ENCODE data around the gene PAXX. TPM values are rescaled to one million over a fixed set of nuclear protein-coding genes. Genes with fewer than 3 reads are reported as not detected.

The PAXX gene
- total RNA-seq, 5 donors from 2014 or later (not counting 1 experiment from before 2014, with no cell fraction given), result 81.3 to 173 (median 127) TPM

DNA sequence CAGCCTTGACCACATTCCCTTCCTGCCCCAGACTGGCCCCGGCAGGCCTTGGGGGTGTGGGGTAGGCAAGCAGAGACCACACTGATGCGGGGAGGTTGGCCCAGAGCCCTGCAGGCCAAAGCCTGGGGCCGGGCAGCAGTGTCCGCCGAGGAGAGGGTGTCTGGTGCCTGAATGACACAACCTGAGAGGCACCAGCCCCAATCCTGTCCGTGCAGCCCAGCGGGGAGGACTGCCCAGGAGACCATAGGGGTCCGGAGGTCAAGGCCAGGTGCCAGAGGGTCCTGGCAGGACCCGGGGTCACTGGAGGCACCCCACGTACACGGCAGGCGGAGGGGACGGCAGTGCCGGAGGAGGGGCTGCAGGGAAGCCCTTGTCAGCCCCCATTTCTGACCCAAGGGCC is 20.5 kb upstream of the PAXX start:
- H3K4me1 ChIP-seq (ENCODE audit: control insufficient read depth in 1 of 2, extremely low read depth in 1 of 2, insufficient read depth in 2 of 2, low read length in 2 of 2), result peaks cover 0 to 49% of the 10 kb centered on the region in 2 experiments
- 86% methylated on average over 13 of the region's 14 CpGs for WGBS (ENCODE audit: insufficient coverage)
- Mint-ChIP-seq H3K9me3 (no peaks in the 10 kb centered on the region), H3K36me3 (no peaks in the 10 kb centered on the region), H3K4me3 (no peak overlapping the region), H3K4me1 (peaks cover 14 to 29% (median 23%) of the 10 kb centered on the region in 3 donors), H3K27ac (no peak overlapping the region), H3K27me3 (no peaks in the 10 kb centered on the region)
- POLR2A ChIA-PET, result no interaction called here
- no peak overlapping the region for H3K4me3 ChIP-seq (ENCODE audit: control insufficient read depth in 1 of 2, extremely low read depth in 1 of 2, low read length in 1 of 2)
- H3K27me3 ChIP-seq (replicated peaks in 1 of 2; ENCODE audit: control insufficient read depth in 2 of 2, extremely low read depth in 1 of 2, insufficient read depth in 2 of 2, low read length in 1 of 2), result peaks cover 0 to 6% of the 10 kb centered on the region in 2 experiments
- H3K9me3 ChIP-seq, result no peaks in the 10 kb centered on the region
- no peak for DNase-seq
- CTCF ChIA-PET, result no interaction called here
- H3K36me3 ChIP-seq (ENCODE audit: control insufficient read depth in 2 of 2, extremely low read depth in 1 of 2, insufficient read depth in 1 of 2, low read length in 1 of 2), result no peaks in the 10 kb centered on the region
- ATAC-seq (replicated peaks in 1 of 4), result no peak
- H3K27ac ChIP-seq (ENCODE audit: low read length), result no peak overlapping the region

DNA sequence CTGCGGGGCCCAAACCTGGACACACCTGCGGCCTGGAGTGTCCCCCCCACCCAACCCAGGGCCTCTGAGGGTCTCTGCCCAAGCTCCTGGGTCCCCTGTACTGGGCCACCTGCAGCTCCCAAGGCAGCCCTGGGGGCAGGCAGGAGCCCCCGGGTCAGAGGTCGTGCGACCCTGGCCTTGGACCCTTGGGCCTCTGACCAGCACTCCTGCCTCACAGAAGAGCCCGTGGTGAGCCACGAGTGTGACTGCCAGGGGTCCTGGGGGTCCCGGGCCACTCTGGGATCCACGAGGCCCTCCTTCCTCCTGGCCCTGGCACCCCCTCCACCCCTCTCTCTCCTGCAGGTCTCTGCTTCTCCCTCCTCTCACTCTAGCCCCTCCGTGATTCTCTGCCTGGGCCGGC is 19.9 kb upstream of the PAXX start:
- ATAC-seq (replicated peaks in 1 of 4) (no peak), DNase-seq (no peak)
- no peaks in the 10 kb centered on the region for H3K9me3 Mint-ChIP-seq
- WGBS (ENCODE audit: insufficient coverage), result 76% methylated on average over 8 of the region's 11 CpGs
- H3K27me3 Mint-ChIP-seq, result no peaks in the 10 kb centered on the region
- H3K4me3 Mint-ChIP-seq, result no peak overlapping the region
- Histone ChIP-seq H3K4me1 (ENCODE audit: control insufficient read depth in 1 of 2, extremely low read depth in 1 of 2, insufficient read depth in 2 of 2, low read length in 2 of 2) (peaks cover 0 to 55% of the 10 kb centered on the region in 2 experiments), H3K27ac (ENCODE audit: low read length) (no peak overlapping the region), H3K9me3 (no peaks in the 10 kb centered on the region), H3K36me3 (ENCODE audit: control insufficient read depth in 2 of 2, extremely low read depth in 1 of 2, insufficient read depth in 1 of 2, low read length in 1 of 2) (no peaks in the 10 kb centered on the region), H3K27me3 (replicated peaks in 1 of 2; ENCODE audit: control insufficient read depth in 2 of 2, extremely low read depth in 1 of 2, insufficient read depth in 2 of 2, low read length in 1 of 2) (peaks cover 0 to 6% of the 10 kb centered on the region in 2 experiments), H3K4me3 (ENCODE audit: control insufficient read depth in 1 of 2, extremely low read depth in 1 of 2, low read length in 1 of 2) (no peak overlapping the region)
- ChIA-PET POLR2A (no interaction called here), CTCF (no interaction called here)
- no peaks in the 10 kb centered on the region for H3K36me3 Mint-ChIP-seq
- H3K27ac Mint-ChIP-seq, result no peak overlapping the region
- peaks cover 14 to 29% (median 25%) of the 10 kb centered on the region in 3 donors for H3K4me1 Mint-ChIP-seq

- CTCF ChIA-PET, result no interaction called here
- ATAC-seq (replicated peaks in 1 of 4), result no peak
- POLR2A ChIA-PET, result no interaction called here
Measured at GRCh38 chr9:136972743-136973142, 19.5 kb upstream of the PAXX start.

GRCh38 chr9:136973618-136974617 is 18.3 kb upstream of the PAXX start:
- POLR2A ChIA-PET, result no interaction called here
- H3K27ac ChIP-seq (ENCODE audit: low read length), result peak overlapping the region; percentile 25
- no peak overlapping the region for H3K27ac Mint-ChIP-seq
- H3K4me1 Mint-ChIP-seq, result peaks cover 14 to 31% (median 25%) of the 10 kb centered on the region in 3 donors
- H3K36me3 ChIP-seq (ENCODE audit: control insufficient read depth in 2 of 2, extremely low read depth in 1 of 2, insufficient read depth in 1 of 2, low read length in 1 of 2), result no peaks in the 10 kb centered on the region
- no peak overlapping the region for H3K4me3 ChIP-seq (ENCODE audit: control insufficient read depth in 1 of 2, extremely low read depth in 1 of 2, low read length in 1 of 2)
- peaks cover 0 to 63% of the 10 kb centered on the region in 2 experiments for H3K4me1 ChIP-seq (ENCODE audit: control insufficient read depth in 1 of 2, extremely low read depth in 1 of 2, insufficient read depth in 2 of 2, low read length in 2 of 2)
- no peak overlapping the region for H3K4me3 Mint-ChIP-seq
- no peaks in the 10 kb centered on the region for H3K9me3 ChIP-seq
- DNase-seq, result no peak
- ATAC-seq (replicated peaks in 1 of 4), result no peak
- H3K9me3 Mint-ChIP-seq, result no peaks in the 10 kb centered on the region
- WGBS (ENCODE audit: insufficient coverage), result 91% methylated on average over 17 of the region's 29 CpGs
- H3K27me3 Mint-ChIP-seq, result no peaks in the 10 kb centered on the region
- peaks cover 0 to 9% of the 10 kb centered on the region in 2 experiments for H3K27me3 ChIP-seq (replicated peaks in 1 of 2; ENCODE audit: control insufficient read depth in 2 of 2, extremely low read depth in 1 of 2, insufficient read depth in 2 of 2, low read length in 1 of 2)
- CTCF ChIA-PET, result interaction anchor here in 1 of 2 donors (2.4 kb wide), 1 partner anchor 61 kb away, joined by 7 read pairs; no protein-coding TSS in a partner anchor
- H3K36me3 Mint-ChIP-seq, result no peaks in the 10 kb centered on the region

More at GRCh38 chr9:136972743-136973142, 19.5 kb upstream of the PAXX start:
- Histone ChIP-seq H3K27ac (ENCODE audit: low read length) (no peak overlapping the region), H3K36me3 (ENCODE audit: control insufficient read depth in 2 of 2, extremely low read depth in 1 of 2, insufficient read depth in 1 of 2, low read length in 1 of 2) (no peaks in the 10 kb centered on the region), H3K9me3 (no peaks in the 10 kb centered on the region), H3K27me3 (replicated peaks in 1 of 2; ENCODE audit: control insufficient read depth in 2 of 2, extremely low read depth in 1 of 2, insufficient read depth in 2 of 2, low read length in 1 of 2) (peaks cover 0 to 6% of the 10 kb centered on the region in 2 experiments), H3K4me3 (ENCODE audit: control insufficient read depth in 1 of 2, extremely low read depth in 1 of 2, low read length in 1 of 2) (no peak overlapping the region), H3K4me1 (ENCODE audit: control insufficient read depth in 1 of 2, extremely low read depth in 1 of 2, insufficient read depth in 2 of 2, low read length in 2 of 2) (peaks cover 0 to 59% of the 10 kb centered on the region in 2 experiments)
- H3K4me1 Mint-ChIP-seq, result peaks cover 14 to 31% (median 25%) of the 10 kb centered on the region in 3 donors
- no peaks in the 10 kb centered on the region for H3K27me3 Mint-ChIP-seq
- DNase-seq, result no peak
- H3K27ac Mint-ChIP-seq, result no peak overlapping the region
- H3K4me3 Mint-ChIP-seq, result no peak overlapping the region
- no peaks in the 10 kb centered on the region for H3K9me3 Mint-ChIP-seq
- H3K36me3 Mint-ChIP-seq, result no peaks in the 10 kb centered on the region
- 83% methylated on average over 8 of the region's 13 CpGs for WGBS (ENCODE audit: insufficient coverage)

GRCh38 chr9:136974817-136975535 is 17.2 kb upstream of the PAXX start:
- Histone ChIP-seq H3K4me1 (ENCODE audit: control insufficient read depth in 1 of 2, extremely low read depth in 1 of 2, insufficient read depth in 2 of 2, low read length in 2 of 2) (peaks cover 0 to 71% of the 10 kb centered on the region in 2 experiments), H3K9me3 (no peaks in the 10 kb centered on the region), H3K27ac (ENCODE audit: low read length) (peak overlapping the region; percentile 25), H3K27me3 (replicated peaks in 1 of 2; ENCODE audit: control insufficient read depth in 2 of 2, extremely low read depth in 1 of 2, insufficient read depth in 2 of 2, low read length in 1 of 2) (peaks cover 0 to 9% of the 10 kb centered on the region in 2 experiments), H3K4me3 (ENCODE audit: control insufficient read depth in 1 of 2, extremely low read depth in 1 of 2, low read length in 1 of 2) (peak overlapping the region in 1 of 2 donors; percentile 43), H3K36me3 (ENCODE audit: control insufficient read depth in 2 of 2, extremely low read depth in 1 of 2, insufficient read depth in 1 of 2, low read length in 1 of 2) (no peaks in the 10 kb centered on the region)
- Mint-ChIP-seq H3K9me3 (no peaks in the 10 kb centered on the region), H3K27me3 (no peaks in the 10 kb centered on the region), H3K4me3 (peak overlapping the region; percentile 46 to 65 (median 65)), H3K4me1 (peaks cover 14 to 31% (median 25%) of the 10 kb centered on the region in 3 donors), H3K27ac (peak overlapping the region; percentile 77 to 82), H3K36me3 (no peaks in the 10 kb centered on the region)
- ChIA-PET POLR2A (no interaction called here), CTCF (interaction anchor here in 1 of 2 donors (2.4 kb wide), 1 partner anchor 60 kb away, joined by 7 read pairs; no protein-coding TSS in a partner anchor)
- peak in 3 of 4 experiments; percentile 25 to 56 (median 49) for ATAC-seq (replicated peaks in 1 of 4)
- 38% methylated on average over 11 of the region's 15 CpGs for WGBS (ENCODE audit: insufficient coverage)
- peak in 3 of 35 experiments; percentile 16 to 36 (median 31) for DNase-seq

DNA sequence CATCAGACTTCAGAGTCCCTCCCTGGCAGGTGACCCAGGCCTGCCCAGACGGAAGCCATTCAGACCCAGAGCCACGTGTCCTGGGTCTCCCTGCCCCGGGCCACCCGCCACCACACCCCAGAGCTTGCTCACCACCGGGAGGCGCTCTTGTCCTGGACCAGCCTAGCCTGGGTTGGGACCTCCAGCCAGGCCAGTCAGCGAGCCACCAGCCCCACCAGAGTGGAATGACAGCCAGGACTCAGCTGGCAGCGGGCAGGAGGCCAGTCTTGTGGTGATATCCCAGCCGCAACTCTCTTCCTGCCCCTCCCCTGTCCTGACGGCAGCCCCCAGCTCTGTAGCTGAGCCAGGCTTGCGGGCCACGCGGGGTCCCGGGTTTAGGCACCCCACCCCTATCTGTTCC is 16.6 kb upstream of the PAXX start:
- ATAC-seq (replicated peaks in 1 of 4), result peak in 3 of 4 experiments; percentile 7 to 15 (median 7)
- peaks cover 0 to 2% of the 10 kb centered on the region in 2 donors for H3K27me3 Mint-ChIP-seq
- ChIA-PET CTCF (interaction anchor here (0.5 to 2.4 kb wide), 2 partner anchors 59 to 86 kb away, joined by 3 to 7 read pairs; no protein-coding TSS in a partner anchor), POLR2A (no interaction called here)
- Histone ChIP-seq H3K9me3 (no peaks in the 10 kb centered on the region), H3K27me3 (replicated peaks in 1 of 2; ENCODE audit: control insufficient read depth in 2 of 2, extremely low read depth in 1 of 2, insufficient read depth in 2 of 2, low read length in 1 of 2) (peaks cover 0 to 9% of the 10 kb centered on the region in 2 experiments), H3K4me1 (ENCODE audit: control insufficient read depth in 1 of 2, extremely low read depth in 1 of 2, insufficient read depth in 2 of 2, low read length in 2 of 2) (peaks cover 0 to 65% of the 10 kb centered on the region in 2 experiments), H3K4me3 (ENCODE audit: control insufficient read depth in 1 of 2, extremely low read depth in 1 of 2, low read length in 1 of 2) (peak overlapping the region in 1 of 2 donors; percentile 43), H3K36me3 (ENCODE audit: control insufficient read depth in 2 of 2, extremely low read depth in 1 of 2, insufficient read depth in 1 of 2, low read length in 1 of 2) (no peaks in the 10 kb centered on the region), H3K27ac (ENCODE audit: low read length) (peak overlapping the region; percentile 25)
- peak in 10 of 35 experiments; percentile 18 to 46 (median 34) for DNase-seq
- WGBS (ENCODE audit: insufficient coverage), result 28% methylated on average over 13 of the region's 14 CpGs
- H3K36me3 Mint-ChIP-seq, result no peaks in the 10 kb centered on the region
- peak overlapping the region; percentile 77 to 82 for H3K27ac Mint-ChIP-seq
- peaks cover 14 to 33% (median 25%) of the 10 kb centered on the region in 3 donors for H3K4me1 Mint-ChIP-seq
- no peaks in the 10 kb centered on the region for H3K9me3 Mint-ChIP-seq
- peak overlapping the region; percentile 46 to 65 (median 65) for H3K4me3 Mint-ChIP-seq
